C4-2B (cell line): ENCODE results near the gene SELPLG.

Experiments used
- ZFX ChIP-seq: fragments of 450-650 bp; IDR thresholded peaks from 2 replicates; pipeline ENCODE4 v1.6.1; 2017
- TF ChIP-seq, protein P1 (sequence below): fragments of 450-650 bp; conservative IDR thresholded peaks from 2 replicates; pipeline ENCODE4 v1.5.1; 2017; ENCODE audit warnings: mild to moderate bottlenecking

- TF ChIP-seq ZFX: no peak
- TF ChIP-seq, protein P1, sequence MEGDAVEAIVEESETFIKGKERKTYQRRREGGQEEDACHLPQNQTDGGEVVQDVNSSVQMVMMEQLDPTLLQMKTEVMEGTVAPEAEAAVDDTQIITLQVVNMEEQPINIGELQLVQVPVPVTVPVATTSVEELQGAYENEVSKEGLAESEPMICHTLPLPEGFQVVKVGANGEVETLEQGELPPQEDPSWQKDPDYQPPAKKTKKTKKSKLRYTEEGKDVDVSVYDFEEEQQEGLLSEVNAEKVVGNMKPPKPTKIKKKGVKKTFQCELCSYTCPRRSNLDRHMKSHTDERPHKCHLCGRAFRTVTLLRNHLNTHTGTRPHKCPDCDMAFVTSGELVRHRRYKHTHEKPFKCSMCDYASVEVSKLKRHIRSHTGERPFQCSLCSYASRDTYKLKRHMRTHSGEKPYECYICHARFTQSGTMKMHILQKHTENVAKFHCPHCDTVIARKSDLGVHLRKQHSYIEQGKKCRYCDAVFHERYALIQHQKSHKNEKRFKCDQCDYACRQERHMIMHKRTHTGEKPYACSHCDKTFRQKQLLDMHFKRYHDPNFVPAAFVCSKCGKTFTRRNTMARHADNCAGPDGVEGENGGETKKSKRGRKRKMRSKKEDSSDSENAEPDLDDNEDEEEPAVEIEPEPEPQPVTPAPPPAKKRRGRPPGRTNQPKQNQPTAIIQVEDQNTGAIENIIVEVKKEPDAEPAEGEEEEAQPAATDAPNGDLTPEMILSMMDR: no peak
These were observed 6.4 kb downstream of the SELPLG start for GRCh38 chr12:108627134-108627920.
